ENCODE measurements around the gene CREBL2.
"Not testable (repeated sequence)": the region's sequence is repeated elsewhere in the genome, so short reads cannot be mapped to it uniquely, and the experiment has no call there.

CREBL2 gene

GRCh38 chr12:12641650-12642049 is 30.0 kb downstream of the CREBL2 start:
- DNase-seq: no peak

GRCh38 chr12:12642916-12643315 is 31.2 kb downstream of the CREBL2 start:
- DNase-seq: no peak

- DNase-seq: peak; percentile 80
Observed at GRCh38 chr12:12645485-12645884, 33.8 kb downstream of the CREBL2 start.

GRCh38 chr12:12645968-12646367 is 34.3 kb downstream of the CREBL2 start:
- not testable (repeated sequence) for DNase-seq

- DNase-seq: no peak
Observed at GRCh38 chr12:12646483-12647072, 34.9 kb downstream of the CREBL2 start.

- no peak for DNase-seq
Observed at GRCh38 chr12:12648284-12648683, 36.6 kb downstream of the CREBL2 start.

- no peak for DNase-seq
Observed at GRCh38 chr12:12648951-12649650, 37.4 kb downstream of the CREBL2 start.

- no peak for DNase-seq
Observed at GRCh38 chr12:12651752-12652151, 40.1 kb downstream of the CREBL2 start.

GRCh38 chr12:12652704-12653103 is 41.0 kb downstream of the CREBL2 start:
- DNase-seq: not testable (repeated sequence)

- DNase-seq: no peak
Observed at GRCh38 chr12:12653922-12654321, 42.2 kb downstream of the CREBL2 start.

- no peak for DNase-seq
Observed at GRCh38 chr12:12654691-12655460, 43.2 kb downstream of the CREBL2 start.

- no peak for DNase-seq
Observed at GRCh38 chr12:12660201-12660600, 48.5 kb downstream of the CREBL2 start.

GRCh38 chr12:12661086-12661856 is 49.6 kb downstream of the CREBL2 start:
- no peak for DNase-seq

- DNase-seq: no peak
Observed at GRCh38 chr12:12663644-12664294, 52.1 kb downstream of the CREBL2 start.

GRCh38 chr12:12665194-12665593 is 53.5 kb downstream of the CREBL2 start:
- no peak for DNase-seq

- DNase-seq: no peak
Observed at GRCh38 chr12:12668005-12668404, 56.3 kb downstream of the CREBL2 start.

GRCh38 chr12:12669020-12669419 is 57.3 kb downstream of the CREBL2 start:
- no peak for DNase-seq

- DNase-seq: no peak
Observed at GRCh38 chr12:12671850-12672660, 60.4 kb downstream of the CREBL2 start.

GRCh38 chr12:12673296-12673695 is 61.6 kb downstream of the CREBL2 start:
- DNase-seq: no peak

GRCh38 chr12:12676605-12677004 is 64.9 kb downstream of the CREBL2 start:
- no peak for DNase-seq

GRCh38 chr12:12681061-12681765 is 69.5 kb downstream of the CREBL2 start:
- no peak for DNase-seq
